ENCODE measurements around the gene MYL4.

The MYL4 gene

DNA sequence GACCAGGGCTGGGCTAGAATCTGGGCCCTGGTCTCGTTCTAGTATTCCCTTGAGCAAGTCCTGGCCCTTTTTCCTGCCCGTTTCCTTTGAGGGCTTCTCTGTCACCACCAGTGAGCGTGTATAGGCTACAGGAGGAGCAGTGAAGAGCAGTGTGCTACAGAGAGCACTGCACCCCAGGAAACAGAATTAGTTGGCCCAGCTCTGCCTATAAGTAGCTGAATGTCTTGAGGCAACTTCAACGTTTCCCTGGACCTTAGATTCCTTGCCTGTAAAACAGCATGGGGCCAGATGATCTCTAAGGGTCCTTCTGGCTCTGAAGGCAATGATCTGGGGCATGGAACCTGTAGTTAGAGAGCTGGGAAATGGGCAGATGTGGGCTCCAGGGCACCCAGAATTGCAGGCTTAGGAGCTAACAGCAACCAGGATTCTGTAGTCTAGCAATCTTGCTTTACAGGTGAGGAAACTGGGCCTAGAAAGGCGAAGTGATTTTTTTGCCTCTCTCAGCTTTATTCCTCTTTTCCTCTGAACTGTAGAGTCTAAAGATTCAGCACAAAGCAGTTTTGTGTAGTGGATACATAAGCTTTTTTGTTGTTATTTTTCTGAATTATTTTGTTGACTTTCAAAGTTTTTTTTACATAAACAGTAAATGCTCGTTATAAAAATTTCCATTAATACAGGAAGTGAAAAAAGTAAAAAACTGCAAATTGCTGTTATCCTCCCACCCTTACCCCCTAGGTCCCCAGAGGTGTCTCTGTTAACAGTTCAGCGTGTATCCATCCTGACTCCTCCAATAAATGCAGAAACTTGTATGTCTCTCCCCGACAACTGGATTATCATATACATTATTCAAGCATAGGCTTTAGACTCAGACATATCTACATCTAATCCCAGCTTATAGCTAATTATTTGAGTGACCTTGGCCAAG lies 1.7 kb upstream of the MYL4 start:
- Histone ChIP-seq H2AFZ (ENCODE audit: low read length) (no peak overlapping the region), H3K27ac (ENCODE audit: low read depth, low read length, poor library complexity, severe bottlenecking) (peak overlapping the region; percentile 99), H3K9ac (ENCODE audit: low read length) (peak overlapping the region; percentile 14; the same call in 1 of the 2 replicates)

DNA sequence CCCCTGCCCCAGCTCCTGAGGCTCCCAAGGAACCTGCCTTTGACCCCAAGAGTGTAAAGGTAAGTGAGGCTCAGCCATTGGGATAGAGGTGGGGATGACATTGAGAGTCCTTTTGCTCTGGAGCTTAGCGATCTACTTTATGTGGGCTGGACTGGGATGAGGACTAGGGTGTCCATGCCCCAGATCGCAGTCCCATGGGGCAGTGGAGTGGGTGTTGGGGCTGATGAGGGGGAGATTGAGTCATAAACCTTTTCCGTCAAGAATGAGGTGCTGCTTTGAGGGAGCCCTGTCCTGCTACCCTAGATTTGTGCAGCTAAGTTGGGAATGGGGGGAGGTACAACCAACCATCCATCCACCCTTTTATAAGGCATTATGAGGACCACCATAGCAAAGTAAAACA lies 351 bp downstream of the MYL4 start:
- H3K9ac ChIP-seq (ENCODE audit: low read length), result no peak overlapping the region
- no peaks in the 10 kb centered on the region for H3K79me2 ChIP-seq (ENCODE audit: insufficient read depth, low read length)
- H3K4me2 ChIP-seq (ENCODE audit: low read length), result no peak overlapping the region

More for the DNA sequence above, 1.7 kb upstream of the MYL4 start:
- H3K36me3 ChIP-seq (ENCODE audit: insufficient read depth, low read length), result no peaks in the 10 kb centered on the region
- H3K79me2 ChIP-seq (ENCODE audit: insufficient read depth, low read length), result no peaks in the 10 kb centered on the region
- H3K4me3 ChIP-seq (ENCODE audit: low read depth, low read length, poor library complexity, severe bottlenecking), result no peak overlapping the region
- H3K9me2 ChIP-seq (ENCODE audit: low read depth, low read length), result no peaks in the 10 kb centered on the region
- peaks cover 7% of the 10 kb centered on the region for H3F3A ChIP-seq (ENCODE audit: insufficient read depth, low read length)
- no peaks in the 10 kb centered on the region for H3K9me3 ChIP-seq (ENCODE audit: low read length)
- peaks cover 62% of the 10 kb centered on the region for H3K4me1 ChIP-seq (ENCODE audit: insufficient read depth, low read length, severe bottlenecking)
- TF ChIP-seq EZH2 (IDR thresholded peaks at IDR 0.05; ENCODE audit: borderline replicate concordance, low read length), result no peak
- TF ChIP-seq, protein P1, sequence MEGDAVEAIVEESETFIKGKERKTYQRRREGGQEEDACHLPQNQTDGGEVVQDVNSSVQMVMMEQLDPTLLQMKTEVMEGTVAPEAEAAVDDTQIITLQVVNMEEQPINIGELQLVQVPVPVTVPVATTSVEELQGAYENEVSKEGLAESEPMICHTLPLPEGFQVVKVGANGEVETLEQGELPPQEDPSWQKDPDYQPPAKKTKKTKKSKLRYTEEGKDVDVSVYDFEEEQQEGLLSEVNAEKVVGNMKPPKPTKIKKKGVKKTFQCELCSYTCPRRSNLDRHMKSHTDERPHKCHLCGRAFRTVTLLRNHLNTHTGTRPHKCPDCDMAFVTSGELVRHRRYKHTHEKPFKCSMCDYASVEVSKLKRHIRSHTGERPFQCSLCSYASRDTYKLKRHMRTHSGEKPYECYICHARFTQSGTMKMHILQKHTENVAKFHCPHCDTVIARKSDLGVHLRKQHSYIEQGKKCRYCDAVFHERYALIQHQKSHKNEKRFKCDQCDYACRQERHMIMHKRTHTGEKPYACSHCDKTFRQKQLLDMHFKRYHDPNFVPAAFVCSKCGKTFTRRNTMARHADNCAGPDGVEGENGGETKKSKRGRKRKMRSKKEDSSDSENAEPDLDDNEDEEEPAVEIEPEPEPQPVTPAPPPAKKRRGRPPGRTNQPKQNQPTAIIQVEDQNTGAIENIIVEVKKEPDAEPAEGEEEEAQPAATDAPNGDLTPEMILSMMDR (IDR thresholded peaks at IDR 0.05; ENCODE audit: low read length), result no peak
- H3K4me2 ChIP-seq (ENCODE audit: low read length), result no peak overlapping the region; the same call in 1 of the 2 replicates
- no peaks in the 10 kb centered on the region for H4K20me1 ChIP-seq (ENCODE audit: insufficient read depth, low read length)
- no peaks in the 10 kb centered on the region for H3K27me3 ChIP-seq (ENCODE audit: insufficient read depth, low read length)

DNA sequence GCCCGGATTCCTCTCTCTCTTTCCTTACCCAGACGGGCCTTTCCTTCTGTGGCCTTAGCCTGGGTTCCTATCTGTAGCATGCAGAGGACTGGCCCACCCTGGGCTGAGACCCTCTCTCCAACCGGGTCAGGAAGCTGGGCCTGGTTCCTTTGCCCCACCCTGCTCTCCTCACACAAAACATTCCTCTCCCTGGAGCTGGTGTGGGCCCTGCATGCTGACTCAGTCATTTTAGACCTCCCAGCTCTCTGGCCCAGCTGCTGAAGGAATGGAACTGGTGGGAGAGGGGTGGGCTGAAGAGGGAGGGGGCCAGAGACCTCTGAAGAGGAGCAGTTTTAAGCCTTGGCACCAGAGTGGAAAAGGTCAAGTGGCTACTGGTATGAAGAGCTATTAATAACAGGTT lies 957 bp downstream of the MYL4 start:
- H3K9me2 ChIP-seq (ENCODE audit: low read depth, low read length), result no peaks in the 10 kb centered on the region
- no peaks in the 10 kb centered on the region for H3K27me3 ChIP-seq (ENCODE audit: insufficient read depth, low read length)
- TF ChIP-seq, protein P1 (IDR thresholded peaks at IDR 0.05; ENCODE audit: low read length), result no peak
- TF ChIP-seq EZH2 (IDR thresholded peaks at IDR 0.05; ENCODE audit: borderline replicate concordance, low read length), result no peak
- no peak overlapping the region for H3K4me2 ChIP-seq (ENCODE audit: low read length)
- peaks cover 43% of the 10 kb centered on the region for H3K4me1 ChIP-seq (ENCODE audit: insufficient read depth, low read length, severe bottlenecking)
- no peak overlapping the region for H3K4me3 ChIP-seq (ENCODE audit: low read depth, low read length, poor library complexity, severe bottlenecking)
- no peak overlapping the region for H3K9ac ChIP-seq (ENCODE audit: low read length)
- H4K20me1 ChIP-seq (ENCODE audit: insufficient read depth, low read length), result no peaks in the 10 kb centered on the region
- H2AFZ ChIP-seq (ENCODE audit: low read length), result no peak overlapping the region
- no peaks in the 10 kb centered on the region for H3K79me2 ChIP-seq (ENCODE audit: insufficient read depth, low read length)
- H3K27ac ChIP-seq (ENCODE audit: low read depth, low read length, poor library complexity, severe bottlenecking), result no peak overlapping the region
- no peaks in the 10 kb centered on the region for H3K9me3 ChIP-seq (ENCODE audit: low read length)
- peaks cover 2% of the 10 kb centered on the region for H3F3A ChIP-seq (ENCODE audit: insufficient read depth, low read length)
- H3K36me3 ChIP-seq (ENCODE audit: insufficient read depth, low read length), result no peaks in the 10 kb centered on the region

More for the DNA sequence above, 351 bp downstream of the MYL4 start:
- Histone ChIP-seq H3K36me3 (ENCODE audit: insufficient read depth, low read length) (no peaks in the 10 kb centered on the region), H3K27ac (ENCODE audit: low read depth, low read length, poor library complexity, severe bottlenecking) (no peak overlapping the region), H3K27me3 (ENCODE audit: insufficient read depth, low read length) (no peaks in the 10 kb centered on the region), H2AFZ (ENCODE audit: low read length) (no peak overlapping the region), H4K20me1 (ENCODE audit: insufficient read depth, low read length) (no peaks in the 10 kb centered on the region), H3K9me3 (ENCODE audit: low read length) (no peaks in the 10 kb centered on the region), H3K4me1 (ENCODE audit: insufficient read depth, low read length, severe bottlenecking) (peaks cover 49% of the 10 kb centered on the region), H3K9me2 (ENCODE audit: low read depth, low read length) (no peaks in the 10 kb centered on the region), H3K4me3 (ENCODE audit: low read depth, low read length, poor library complexity, severe bottlenecking) (no peak overlapping the region), H3F3A (ENCODE audit: insufficient read depth, low read length) (peaks cover 4% of the 10 kb centered on the region)
- no peak for TF ChIP-seq EZH2 (IDR thresholded peaks at IDR 0.05; ENCODE audit: borderline replicate concordance, low read length)
- TF ChIP-seq, protein P1 (IDR thresholded peaks at IDR 0.05; ENCODE audit: low read length), result no peak
